ENCODE data around the gene GMFB. TPM values are rescaled to one million over a fixed set of nuclear protein-coding genes. Genes with fewer than 3 reads are reported as not detected.

Gene GMFB
- total and polyA plus RNA-seq, 2 experiments from 2014 or later: 56.5 to 88.3 TPM

DNA sequence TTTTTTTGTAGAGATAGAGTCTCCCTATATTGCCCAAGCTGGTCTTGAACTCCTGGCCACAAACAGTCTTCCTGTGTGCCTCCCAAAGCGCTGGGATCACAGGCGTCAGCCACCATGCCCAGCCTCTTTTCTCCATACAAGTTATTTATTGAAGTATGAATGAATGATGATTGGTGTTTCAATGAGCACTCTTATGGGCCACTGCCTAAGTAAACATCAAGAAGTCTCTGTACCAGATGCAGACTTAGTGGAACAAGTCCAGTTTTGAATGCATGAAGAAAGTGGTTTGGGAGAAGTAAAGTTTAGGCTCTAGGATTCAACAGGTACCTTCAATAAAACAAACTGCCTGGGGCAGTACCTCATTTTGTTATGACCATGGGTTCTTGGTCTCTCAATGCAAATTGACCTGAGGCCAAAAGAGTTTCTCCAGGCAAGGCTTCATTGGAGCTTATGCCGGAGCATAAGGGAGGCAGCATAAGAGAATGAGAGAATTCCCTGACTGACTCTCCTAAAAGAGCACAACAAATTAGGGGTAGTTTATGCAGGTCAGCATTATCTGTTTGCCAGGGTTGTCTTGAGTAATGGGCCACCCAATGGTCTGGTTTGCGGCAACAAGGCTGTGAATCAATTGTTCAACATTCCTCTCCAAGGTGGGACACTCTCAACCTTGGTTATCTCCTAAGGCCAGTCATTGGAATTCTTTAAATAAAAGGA lies 1.1 kb upstream of the GMFB start:
- Mint-ChIP-seq H3K27ac (peak overlapping the region; percentile 91), H3K4me1 (peaks cover 41% of the 10 kb centered on the region), H3K36me3 (ENCODE audit: low read depth) (peaks cover 8% of the 10 kb centered on the region; the same call in 2 of the 3 replicates), H3K9me3 (no peaks in the 10 kb centered on the region; the same call in 2 of the 3 replicates), H3K27me3 (ENCODE audit: insufficient read depth, low read depth, poor library complexity) (peaks cover 20% of the 10 kb centered on the region), H3K4me3 (peak overlapping the region; percentile 81)
- Histone ChIP-seq H3K27ac (ENCODE audit: low read depth) (peak overlapping the region; percentile 99), H2AFZ (peak overlapping the region; percentile 94; the same call in 1 of the 2 replicates), H3K36me3 (ENCODE audit: insufficient read depth) (no peaks in the 10 kb centered on the region), H3K4me3 (peak overlapping the region; percentile 61), H3K27me3 (ENCODE audit: insufficient read depth) (no peaks in the 10 kb centered on the region), H3K9me2 (ENCODE audit: insufficient read depth) (no peaks in the 10 kb centered on the region), H3K4me2 (peak overlapping the region; percentile 80), H3F3A (replicated peaks; ENCODE audit: low read depth) (0 out of 2 replicates have a peak, but pooled peaks cover 5% of the 10 kb centered on the region), H3K4me1 (ENCODE audit: insufficient read depth) (peaks cover 24% of the 10 kb centered on the region), H4K20me1 (replicated peaks; ENCODE audit: insufficient read depth) (no peaks in the 10 kb centered on the region), H3K79me2 (replicated peaks; ENCODE audit: insufficient read depth) (peaks cover 34% of the 10 kb centered on the region)
- ATAC-seq (no peak), DNase-seq (ENCODE audit: low spot score) (no peak)
- TF ChIP-seq, protein P1, sequence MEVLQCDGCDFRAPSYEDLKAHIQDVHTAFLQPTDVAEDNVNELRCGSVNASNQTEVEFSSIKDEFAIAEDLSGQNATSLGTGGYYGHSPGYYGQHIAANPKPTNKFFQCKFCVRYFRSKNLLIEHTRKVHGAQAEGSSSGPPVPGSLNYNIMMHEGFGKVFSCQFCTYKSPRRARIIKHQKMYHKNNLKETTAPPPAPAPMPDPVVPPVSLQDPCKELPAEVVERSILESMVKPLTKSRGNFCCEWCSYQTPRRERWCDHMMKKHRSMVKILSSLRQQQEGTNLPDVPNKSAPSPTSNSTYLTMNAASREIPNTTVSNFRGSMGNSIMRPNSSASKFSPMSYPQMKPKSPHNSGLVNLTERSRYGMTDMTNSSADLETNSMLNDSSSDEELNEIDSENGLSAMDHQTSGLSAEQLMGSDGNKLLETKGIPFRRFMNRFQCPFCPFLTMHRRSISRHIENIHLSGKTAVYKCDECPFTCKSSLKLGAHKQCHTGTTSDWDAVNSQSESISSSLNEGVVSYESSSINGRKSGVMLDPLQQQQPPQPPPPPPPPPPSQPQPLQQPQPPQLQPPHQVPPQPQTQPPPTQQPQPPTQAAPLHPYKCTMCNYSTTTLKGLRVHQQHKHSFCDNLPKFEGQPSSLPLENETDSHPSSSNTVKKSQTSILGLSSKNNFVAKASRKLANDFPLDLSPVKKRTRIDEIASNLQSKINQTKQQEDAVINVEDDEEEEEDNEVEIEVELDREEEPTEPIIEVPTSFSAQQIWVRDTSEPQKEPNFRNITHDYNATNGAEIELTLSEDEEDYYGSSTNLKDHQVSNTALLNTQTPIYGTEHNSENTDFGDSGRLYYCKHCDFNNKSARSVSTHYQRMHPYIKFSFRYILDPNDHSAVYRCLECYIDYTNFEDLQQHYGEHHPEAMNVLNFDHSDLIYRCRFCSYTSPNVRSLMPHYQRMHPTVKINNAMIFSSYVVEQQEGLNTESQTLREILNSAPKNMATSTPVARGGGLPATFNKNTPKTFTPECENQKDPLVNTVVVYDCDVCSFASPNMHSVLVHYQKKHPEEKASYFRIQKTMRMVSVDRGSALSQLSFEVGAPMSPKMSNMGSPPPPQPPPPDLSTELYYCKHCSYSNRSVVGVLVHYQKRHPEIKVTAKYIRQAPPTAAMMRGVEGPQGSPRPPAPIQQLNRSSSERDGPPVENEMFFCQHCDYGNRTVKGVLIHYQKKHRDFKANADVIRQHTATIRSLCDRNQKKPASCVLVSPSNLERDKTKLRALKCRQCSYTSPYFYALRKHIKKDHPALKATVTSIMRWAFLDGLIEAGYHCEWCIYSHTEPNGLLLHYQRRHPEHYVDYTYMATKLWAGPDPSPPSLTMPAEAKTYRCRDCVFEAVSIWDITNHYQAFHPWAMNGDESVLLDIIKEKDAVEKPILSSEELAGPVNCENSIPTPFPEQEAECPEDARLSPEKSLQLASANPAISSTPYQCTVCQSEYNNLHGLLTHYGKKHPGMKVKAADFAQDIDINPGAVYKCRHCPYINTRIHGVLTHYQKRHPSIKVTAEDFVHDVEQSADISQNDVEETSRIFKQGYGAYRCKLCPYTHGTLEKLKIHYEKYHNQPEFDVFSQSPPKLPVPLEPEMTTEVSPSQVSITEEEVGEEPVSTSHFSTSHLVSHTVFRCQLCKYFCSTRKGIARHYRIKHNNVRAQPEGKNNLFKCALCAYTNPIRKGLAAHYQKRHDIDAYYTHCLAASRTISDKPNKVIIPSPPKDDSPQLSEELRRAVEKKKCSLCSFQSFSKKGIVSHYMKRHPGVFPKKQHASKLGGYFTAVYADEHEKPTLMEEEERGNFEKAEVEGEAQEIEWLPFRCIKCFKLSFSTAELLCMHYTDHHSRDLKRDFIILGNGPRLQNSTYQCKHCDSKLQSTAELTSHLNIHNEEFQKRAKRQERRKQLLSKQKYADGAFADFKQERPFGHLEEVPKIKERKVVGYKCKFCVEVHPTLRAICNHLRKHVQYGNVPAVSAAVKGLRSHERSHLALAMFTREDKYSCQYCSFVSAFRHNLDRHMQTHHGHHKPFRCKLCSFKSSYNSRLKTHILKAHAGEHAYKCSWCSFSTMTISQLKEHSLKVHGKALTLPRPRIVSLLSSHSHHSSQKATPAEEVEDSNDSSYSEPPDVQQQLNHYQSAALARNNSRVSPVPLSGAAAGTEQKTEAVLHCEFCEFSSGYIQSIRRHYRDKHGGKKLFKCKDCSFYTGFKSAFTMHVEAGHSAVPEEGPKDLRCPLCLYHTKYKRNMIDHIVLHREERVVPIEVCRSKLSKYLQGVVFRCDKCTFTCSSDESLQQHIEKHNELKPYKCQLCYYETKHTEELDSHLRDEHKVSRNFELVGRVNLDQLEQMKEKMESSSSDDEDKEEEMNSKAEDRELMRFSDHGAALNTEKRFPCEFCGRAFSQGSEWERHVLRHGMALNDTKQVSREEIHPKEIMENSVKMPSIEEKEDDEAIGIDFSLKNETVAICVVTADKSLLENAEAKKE (CRISPR knock-in tag; IDR thresholded peaks at IDR 0.05): no peak
- TF ChIP-seq NANOG (IDR thresholded peaks at IDR 0.05; ENCODE audit: borderline replicate concordance) (no peak), EZH2 (IDR thresholded peaks at IDR 0.05; ENCODE audit: low read depth, unreplicated experiment) (no peak), ZNF331 (CRISPR knock-in tag; IDR thresholded peaks at IDR 0.05; ENCODE audit: low read depth) (no peak), POLR2AphosphoS5 (IDR thresholded peaks at IDR 0.05; ENCODE audit: low read depth) (no peak), STAT1 (IDR thresholded peaks at IDR 0.05; ENCODE audit: unreplicated experiment) (no peak), EZH2phosphoT487 (IDR thresholded peaks at IDR 0.05; ENCODE audit: unreplicated experiment) (no peak), CREB1 (CRISPR knock-in tag; IDR thresholded peaks at IDR 0.05; ENCODE audit: low read depth) (no peak), ZNF114 (CRISPR knock-in tag; IDR thresholded peaks at IDR 0.05) (no peak), JUNB (IDR thresholded peaks at IDR 0.05; ENCODE audit: unreplicated experiment) (no peak)
- TF ChIP-seq, protein P2, sequence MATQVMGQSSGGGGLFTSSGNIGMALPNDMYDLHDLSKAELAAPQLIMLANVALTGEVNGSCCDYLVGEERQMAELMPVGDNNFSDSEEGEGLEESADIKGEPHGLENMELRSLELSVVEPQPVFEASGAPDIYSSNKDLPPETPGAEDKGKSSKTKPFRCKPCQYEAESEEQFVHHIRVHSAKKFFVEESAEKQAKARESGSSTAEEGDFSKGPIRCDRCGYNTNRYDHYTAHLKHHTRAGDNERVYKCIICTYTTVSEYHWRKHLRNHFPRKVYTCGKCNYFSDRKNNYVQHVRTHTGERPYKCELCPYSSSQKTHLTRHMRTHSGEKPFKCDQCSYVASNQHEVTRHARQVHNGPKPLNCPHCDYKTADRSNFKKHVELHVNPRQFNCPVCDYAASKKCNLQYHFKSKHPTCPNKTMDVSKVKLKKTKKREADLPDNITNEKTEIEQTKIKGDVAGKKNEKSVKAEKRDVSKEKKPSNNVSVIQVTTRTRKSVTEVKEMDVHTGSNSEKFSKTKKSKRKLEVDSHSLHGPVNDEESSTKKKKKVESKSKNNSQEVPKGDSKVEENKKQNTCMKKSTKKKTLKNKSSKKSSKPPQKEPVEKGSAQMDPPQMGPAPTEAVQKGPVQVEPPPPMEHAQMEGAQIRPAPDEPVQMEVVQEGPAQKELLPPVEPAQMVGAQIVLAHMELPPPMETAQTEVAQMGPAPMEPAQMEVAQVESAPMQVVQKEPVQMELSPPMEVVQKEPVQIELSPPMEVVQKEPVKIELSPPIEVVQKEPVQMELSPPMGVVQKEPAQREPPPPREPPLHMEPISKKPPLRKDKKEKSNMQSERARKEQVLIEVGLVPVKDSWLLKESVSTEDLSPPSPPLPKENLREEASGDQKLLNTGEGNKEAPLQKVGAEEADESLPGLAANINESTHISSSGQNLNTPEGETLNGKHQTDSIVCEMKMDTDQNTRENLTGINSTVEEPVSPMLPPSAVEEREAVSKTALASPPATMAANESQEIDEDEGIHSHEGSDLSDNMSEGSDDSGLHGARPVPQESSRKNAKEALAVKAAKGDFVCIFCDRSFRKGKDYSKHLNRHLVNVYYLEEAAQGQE (IDR thresholded peaks at IDR 0.05; ENCODE audit: unreplicated experiment): no peak
- TF ChIP-seq, protein P3, sequence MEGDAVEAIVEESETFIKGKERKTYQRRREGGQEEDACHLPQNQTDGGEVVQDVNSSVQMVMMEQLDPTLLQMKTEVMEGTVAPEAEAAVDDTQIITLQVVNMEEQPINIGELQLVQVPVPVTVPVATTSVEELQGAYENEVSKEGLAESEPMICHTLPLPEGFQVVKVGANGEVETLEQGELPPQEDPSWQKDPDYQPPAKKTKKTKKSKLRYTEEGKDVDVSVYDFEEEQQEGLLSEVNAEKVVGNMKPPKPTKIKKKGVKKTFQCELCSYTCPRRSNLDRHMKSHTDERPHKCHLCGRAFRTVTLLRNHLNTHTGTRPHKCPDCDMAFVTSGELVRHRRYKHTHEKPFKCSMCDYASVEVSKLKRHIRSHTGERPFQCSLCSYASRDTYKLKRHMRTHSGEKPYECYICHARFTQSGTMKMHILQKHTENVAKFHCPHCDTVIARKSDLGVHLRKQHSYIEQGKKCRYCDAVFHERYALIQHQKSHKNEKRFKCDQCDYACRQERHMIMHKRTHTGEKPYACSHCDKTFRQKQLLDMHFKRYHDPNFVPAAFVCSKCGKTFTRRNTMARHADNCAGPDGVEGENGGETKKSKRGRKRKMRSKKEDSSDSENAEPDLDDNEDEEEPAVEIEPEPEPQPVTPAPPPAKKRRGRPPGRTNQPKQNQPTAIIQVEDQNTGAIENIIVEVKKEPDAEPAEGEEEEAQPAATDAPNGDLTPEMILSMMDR (conservative IDR thresholded peaks at IDR 0.05; ENCODE audit: low read depth in 2 of 2): no peak
- TF ChIP-seq, protein P4, sequence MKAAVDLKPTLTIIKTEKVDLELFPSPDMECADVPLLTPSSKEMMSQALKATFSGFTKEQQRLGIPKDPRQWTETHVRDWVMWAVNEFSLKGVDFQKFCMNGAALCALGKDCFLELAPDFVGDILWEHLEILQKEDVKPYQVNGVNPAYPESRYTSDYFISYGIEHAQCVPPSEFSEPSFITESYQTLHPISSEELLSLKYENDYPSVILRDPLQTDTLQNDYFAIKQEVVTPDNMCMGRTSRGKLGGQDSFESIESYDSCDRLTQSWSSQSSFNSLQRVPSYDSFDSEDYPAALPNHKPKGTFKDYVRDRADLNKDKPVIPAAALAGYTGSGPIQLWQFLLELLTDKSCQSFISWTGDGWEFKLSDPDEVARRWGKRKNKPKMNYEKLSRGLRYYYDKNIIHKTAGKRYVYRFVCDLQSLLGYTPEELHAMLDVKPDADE (IDR thresholded peaks at IDR 0.05): no peak

All from GM23338 (cell line).